Tibial nerve (tissue), 4 donors: ENCODE results near the gene HSPB6. TPM values are rescaled to one million over a fixed set of nuclear protein-coding genes. Genes with fewer than 3 reads are reported as not detected.
"Not testable (repeated sequence)": the region's sequence is repeated elsewhere in the genome, so short reads cannot be mapped to it uniquely, and the experiment has no call there.

Source experiments
- DNase-seq, 2 donors: peaks; one replicate each; pipeline ENCODE4 v3.0.0-alpha.2; 2019; ENCODE audit warnings: low spot score in 2 of 2
- H3K27ac ChIP-seq, 4 donors: fragments of 200-600 bp; sonication (generic) in 3 of 4; one replicate each; pipeline ENCODE4 v1.5.1; 2017 to 2019; ENCODE audit warnings: mild to moderate bottlenecking in 1 of 4
- H3K27me3 ChIP-seq, 2 donors: fragments of 200-600 bp; sonication (generic) in 1 of 2; one replicate each; pipeline versions ENCODE4 v1.5.1 to v1.6.0; 2017 to 2019
- H3K36me3 ChIP-seq, 3 donors: fragments of 200-600 bp; sonication (generic); one replicate each; pipeline ENCODE4 v1.5.1; 2018 to 2019
- H3K4me1 ChIP-seq, 4 donors: fragments of 200-600 bp; sonication (generic) in 3 of 4; one replicate each; pipeline ENCODE4 v1.5.1; 2017 to 2019
- H3K4me3 ChIP-seq, 4 donors: fragments of 200-600 bp; sonication (generic) in 3 of 4; one replicate each; pipeline ENCODE4 v1.5.1; 2017 to 2019; ENCODE audit warnings: mild to moderate bottlenecking in 1 of 4, moderate library complexity in 1 of 4
- H3K9me3 ChIP-seq, 4 donors: fragments of 200-600 bp; sonication (generic) in 3 of 4; one replicate each; pipeline ENCODE4 v1.5.1; 2017 to 2019
- EP300 ChIP-seq, 2 donors: sonication (generic); formaldehyde crosslinking; IDR thresholded peaks; one replicate each; pipeline ENCODE4 v1.6.1; 2017; ENCODE audit warnings: antibody characterized with exemption in 2 of 2, mild to moderate bottlenecking in 1 of 2
- POLR2A ChIP-seq, 2 donors: fragments of 450-650 bp; IDR thresholded peaks; one replicate each; pipeline ENCODE4 v1.6.1; 2017; ENCODE audit warnings: antibody characterized with exemption in 2 of 2, mild to moderate bottlenecking in 2 of 2, moderate library complexity in 2 of 2
- WGBS, 2 donors: methylation state at CpG; one replicate each; pipeline ENCODE4 v1.1.5; 2018; 5-methylcytosine and 5-hydroxymethylcytosine counted together
- total RNA-seq, 4 donors: library from RNA; depleted of rRNA; stranded (reverse); fragments of >200 nt; gene quantifications; one replicate each; pipeline ENCODE4 v1.1.0, GENCODE V29; 2016
- TF ChIP-seq, protein P1 (sequence below), 5 experiments: fragments of 200-600 bp in 3 of 5; fragments of 450-650 bp in 2 of 5; sonication (generic) in 3 of 5; IDR thresholded peaks; one replicate each; pipeline ENCODE4 v1.5.1; 2016 to 2019; ENCODE audit warnings: antibody characterized with exemption in 5 of 5, mild to moderate bottlenecking in 3 of 5, moderate library complexity in 2 of 5

HSPB6 gene
- total RNA-seq, 4 donors from 2014 or later: 85.2 to 190 (median 124) TPM

DNA sequence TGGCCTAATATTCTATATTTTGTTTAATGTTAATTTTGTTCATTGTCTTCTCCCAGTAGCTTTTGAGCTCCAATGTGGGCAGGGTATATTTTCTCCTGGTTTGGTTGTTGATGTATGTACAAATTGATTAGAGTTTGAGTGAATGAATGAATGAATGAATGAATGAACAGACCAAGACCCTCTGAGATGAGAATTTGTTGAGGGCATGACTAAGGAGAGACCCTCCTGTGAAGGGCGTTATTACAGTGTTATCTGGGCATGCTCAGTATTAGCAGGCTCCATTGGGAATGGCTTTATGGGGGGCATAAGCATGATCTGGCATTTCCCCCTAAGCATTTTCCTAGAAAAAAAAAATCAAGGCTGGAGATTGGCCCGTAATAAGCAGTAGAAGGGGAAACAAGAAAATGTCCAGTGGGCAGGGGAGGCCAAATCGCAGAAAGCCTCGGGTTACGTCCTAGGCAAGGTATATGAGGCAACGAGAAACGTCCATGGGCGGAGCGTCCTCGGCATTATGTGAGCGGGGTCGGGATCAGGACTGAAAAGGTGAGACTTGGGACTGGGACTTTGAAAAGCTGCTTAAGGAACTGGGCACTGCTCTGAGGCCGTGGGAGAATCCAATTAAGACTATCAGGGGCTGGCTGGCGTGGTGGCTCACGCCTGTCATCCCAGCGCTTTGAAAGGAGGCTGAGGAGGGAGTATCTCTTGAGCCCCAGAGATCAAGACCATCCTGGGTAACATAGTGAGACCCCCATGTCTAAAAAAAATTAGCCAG is 17.6 kb upstream of the HSPB6 start:
- DNase-seq: no peak
- peaks cover 0 to 25% (median 0%) of the 10 kb centered on the region in 3 donors for H3K36me3 ChIP-seq
- peaks cover 0 to 30% (median 19%) of the 10 kb centered on the region in 4 donors for H3K4me1 ChIP-seq
- H3K27ac ChIP-seq: no peak overlapping the region
- no peaks in the 10 kb centered on the region for H3K27me3 ChIP-seq
- H3K9me3 ChIP-seq: no peaks in the 10 kb centered on the region
- H3K4me3 ChIP-seq: peak overlapping the region; percentile 15 to 98 (median 84)
- TF ChIP-seq POLR2A (IDR thresholded peaks at IDR 0.05): no peak
- no peak for TF ChIP-seq EP300 (IDR thresholded peaks at IDR 0.05)
- TF ChIP-seq, protein P1, sequence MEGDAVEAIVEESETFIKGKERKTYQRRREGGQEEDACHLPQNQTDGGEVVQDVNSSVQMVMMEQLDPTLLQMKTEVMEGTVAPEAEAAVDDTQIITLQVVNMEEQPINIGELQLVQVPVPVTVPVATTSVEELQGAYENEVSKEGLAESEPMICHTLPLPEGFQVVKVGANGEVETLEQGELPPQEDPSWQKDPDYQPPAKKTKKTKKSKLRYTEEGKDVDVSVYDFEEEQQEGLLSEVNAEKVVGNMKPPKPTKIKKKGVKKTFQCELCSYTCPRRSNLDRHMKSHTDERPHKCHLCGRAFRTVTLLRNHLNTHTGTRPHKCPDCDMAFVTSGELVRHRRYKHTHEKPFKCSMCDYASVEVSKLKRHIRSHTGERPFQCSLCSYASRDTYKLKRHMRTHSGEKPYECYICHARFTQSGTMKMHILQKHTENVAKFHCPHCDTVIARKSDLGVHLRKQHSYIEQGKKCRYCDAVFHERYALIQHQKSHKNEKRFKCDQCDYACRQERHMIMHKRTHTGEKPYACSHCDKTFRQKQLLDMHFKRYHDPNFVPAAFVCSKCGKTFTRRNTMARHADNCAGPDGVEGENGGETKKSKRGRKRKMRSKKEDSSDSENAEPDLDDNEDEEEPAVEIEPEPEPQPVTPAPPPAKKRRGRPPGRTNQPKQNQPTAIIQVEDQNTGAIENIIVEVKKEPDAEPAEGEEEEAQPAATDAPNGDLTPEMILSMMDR (IDR thresholded peaks at IDR 0.05): no peak
- 50 to 51% methylated on average over 13 to 16 of the region's 16 CpGs for WGBS, 2 donors

GRCh38 chr19:35773020-35773806 is 16.4 kb upstream of the HSPB6 start:
- TF ChIP-seq, protein P1 (IDR thresholded peaks at IDR 0.05): no peak
- TF ChIP-seq POLR2A (IDR thresholded peaks at IDR 0.05) (no peak), EP300 (IDR thresholded peaks at IDR 0.05) (no peak)
- Histone ChIP-seq H3K27me3 (no peaks in the 10 kb centered on the region), H3K36me3 (peaks cover 0 to 25% (median 0%) of the 10 kb centered on the region in 3 donors), H3K4me3 (no peak overlapping the region), H3K4me1 (peaks cover 0 to 30% (median 19%) of the 10 kb centered on the region in 4 donors), H3K27ac (no peak overlapping the region), H3K9me3 (no peaks in the 10 kb centered on the region)
- WGBS, 2 donors: 57 to 71% methylated on average over 9 of the region's 9 CpGs
- DNase-seq: no peak

DNA sequence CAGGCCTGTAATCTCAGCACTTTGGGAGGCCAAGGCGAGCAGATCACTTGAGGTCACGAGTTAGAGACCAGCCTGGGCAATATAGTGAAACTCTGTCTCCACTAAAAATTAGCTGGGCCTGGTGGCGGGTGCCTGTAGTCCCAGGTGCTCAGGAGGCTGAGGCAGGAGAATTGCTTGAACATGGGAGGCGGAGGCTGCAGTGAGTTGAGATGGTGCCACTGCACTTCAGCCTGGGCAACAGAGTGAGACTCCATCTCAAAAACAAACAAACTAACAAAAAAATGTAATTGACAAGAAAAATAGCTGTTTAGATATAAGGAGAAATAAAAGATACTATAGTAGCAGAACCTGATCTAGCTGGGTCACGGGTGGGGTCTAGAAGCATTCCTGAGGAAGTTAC is 15.5 kb upstream of the HSPB6 start:
- peaks cover 0 to 26% (median 19%) of the 10 kb centered on the region in 4 donors for H3K4me1 ChIP-seq
- H3K27ac ChIP-seq, DNase-seq, H3K4me3 ChIP-seq, H3K9me3 ChIP-seq, H3K27me3 ChIP-seq: not testable (repeated sequence)
- WGBS, 2 donors: 92 to 95% methylated on average over 5 of the region's 5 CpGs
- H3K36me3 ChIP-seq: peaks cover 0 to 25% (median 0%) of the 10 kb centered on the region in 3 donors

DNA sequence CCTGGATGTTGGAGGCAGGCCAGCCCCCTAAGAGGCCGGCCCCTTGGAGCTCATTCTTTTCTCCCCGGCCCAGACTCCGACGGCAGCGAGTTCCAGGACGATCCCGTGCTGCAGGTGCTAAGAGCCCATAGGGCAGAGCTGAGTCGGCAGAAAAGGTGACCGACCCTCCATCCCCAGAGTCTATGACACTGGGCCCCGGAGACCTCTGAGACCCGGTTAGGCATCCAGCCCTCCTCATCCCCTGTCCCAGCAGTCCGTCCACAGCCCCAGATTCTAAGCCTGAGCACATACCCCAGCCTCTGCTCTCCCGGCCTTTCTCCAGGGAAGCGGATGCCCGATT is 11.2 kb upstream of the HSPB6 start:
- H3K4me3 ChIP-seq: no peak overlapping the region
- TF ChIP-seq, protein P1 (IDR thresholded peaks at IDR 0.05): no peak
- no peak for TF ChIP-seq POLR2A (IDR thresholded peaks at IDR 0.05)
- TF ChIP-seq EP300 (IDR thresholded peaks at IDR 0.05): no peak
- H3K4me1 ChIP-seq: no peaks in the 10 kb centered on the region
- no peak for DNase-seq
- peaks cover 0 to 68% (median 0%) of the 10 kb centered on the region in 3 donors for H3K36me3 ChIP-seq
- no peak overlapping the region for H3K27ac ChIP-seq
- H3K27me3 ChIP-seq: no peaks in the 10 kb centered on the region
- no peaks in the 10 kb centered on the region for H3K9me3 ChIP-seq
- WGBS, 2 donors: 64 to 71% methylated on average over 14 to 15 of the region's 15 CpGs

DNA sequence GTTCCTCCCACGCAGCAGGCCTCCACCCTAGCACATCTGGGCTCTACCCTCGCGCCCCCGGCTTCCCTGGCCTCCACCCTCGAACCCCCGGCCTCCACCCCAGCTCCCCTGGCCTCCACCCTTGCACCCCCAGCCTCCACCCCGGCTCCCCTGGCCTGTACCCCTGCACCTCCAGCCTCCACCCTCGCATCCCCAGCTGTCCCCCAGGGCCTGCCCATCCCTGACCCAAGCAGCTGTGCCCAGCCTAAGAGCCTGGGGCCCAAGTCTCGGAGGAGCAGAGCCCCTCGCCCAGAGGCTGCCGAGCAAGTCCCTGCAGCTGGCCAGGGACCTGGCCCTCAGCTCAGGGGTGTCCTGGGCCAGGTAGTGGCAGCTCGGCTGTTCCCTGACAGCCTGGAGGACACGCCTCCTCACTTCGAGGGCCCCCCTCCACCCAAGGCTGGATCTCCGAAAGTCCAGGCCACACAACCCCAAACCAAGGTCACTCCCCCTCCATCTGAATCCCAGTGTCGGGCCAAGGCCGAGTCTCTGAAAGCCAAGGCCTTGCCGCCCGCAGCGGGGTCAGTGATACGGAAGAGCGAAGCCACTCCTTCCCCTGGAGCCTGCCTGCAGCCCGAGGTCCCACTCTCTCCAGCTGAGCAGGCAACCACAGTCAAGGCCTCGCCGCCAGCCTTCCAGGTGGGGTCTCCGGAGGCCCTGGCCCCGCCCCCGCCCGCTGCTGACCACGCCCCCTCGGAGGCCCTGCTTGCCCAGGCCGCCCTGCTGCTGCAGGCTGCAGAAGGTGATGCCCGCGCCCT is 10.7 kb upstream of the HSPB6 start:
- TF ChIP-seq, protein P1 (IDR thresholded peaks at IDR 0.05): no peak
- no peak for TF ChIP-seq EP300 (IDR thresholded peaks at IDR 0.05)
- no peak for TF ChIP-seq POLR2A (IDR thresholded peaks at IDR 0.05)
- peaks cover 0 to 73% (median 0%) of the 10 kb centered on the region in 3 donors for H3K36me3 ChIP-seq
- no peaks in the 10 kb centered on the region for H3K27me3 ChIP-seq
- H3K27ac ChIP-seq: no peak overlapping the region
- H3K4me1 ChIP-seq: no peaks in the 10 kb centered on the region
- H3K9me3 ChIP-seq: no peaks in the 10 kb centered on the region
- H3K4me3 ChIP-seq: no peak overlapping the region
- WGBS, 2 donors: 75 to 80% methylated on average over 21 to 23 of the region's 34 CpGs
- DNase-seq: no peak
